Measurements from ENCODE around the gene CXorf58.
"Not testable (repeated sequence)": the region's sequence is repeated elsewhere in the genome, so short reads cannot be mapped to it uniquely, and the experiment has no call there.

CXorf58 gene

GRCh38 chrX:23907498-23908218 is at the start of gene CXorf58, which contains the start of gene APOO:
CXorf58 (plus strand) TSS chrX:23908006; CDS start chrX:23910303, 2,297 bp downstream.
APOO (minus strand) TSS chrX:23907938; CDS start chrX:23907702, 236 bp downstream.
- DNase-seq = peak; percentile 98

GRCh38 chrX:23859238-23859637 is 48.6 kb upstream of the CXorf58 start:
- not testable (repeated sequence) for DNase-seq

GRCh38 chrX:23861215-23861896 is 46.5 kb upstream of the CXorf58 start:
- DNase-seq = no peak

GRCh38 chrX:23861952-23862351 is 45.9 kb upstream of the CXorf58 start:
- DNase-seq = not testable (repeated sequence)

GRCh38 chrX:23864742-23865326 is 43.0 kb upstream of the CXorf58 start:
- no peak for DNase-seq

GRCh38 chrX:23870041-23870440 is 37.8 kb upstream of the CXorf58 start:
- DNase-seq = no peak

- no peak for DNase-seq
These were observed 35.8 kb upstream of the CXorf58 start for GRCh38 chrX:23871905-23872546.

- DNase-seq = no peak
These were observed 28.3 kb upstream of the CXorf58 start for GRCh38 chrX:23879380-23880090.

GRCh38 chrX:23883737-23884354 is 24.0 kb upstream of the CXorf58 start:
- no peak for DNase-seq

- no peak for DNase-seq
These were observed 23.3 kb upstream of the CXorf58 start for GRCh38 chrX:23884427-23885024.

- no peak for DNase-seq
These were observed 22.0 kb upstream of the CXorf58 start for GRCh38 chrX:23885803-23886202.

GRCh38 chrX:23887451-23887850 is 20.4 kb upstream of the CXorf58 start:
- no peak for DNase-seq

GRCh38 chrX:23887918-23888317 is 19.9 kb upstream of the CXorf58 start:
- DNase-seq = no peak

- no peak for DNase-seq
These were observed 18.8 kb upstream of the CXorf58 start for GRCh38 chrX:23888887-23889501.

- no peak for DNase-seq
These were observed 16.9 kb upstream of the CXorf58 start for GRCh38 chrX:23890933-23891332.

GRCh38 chrX:23894993-23895392 is 12.8 kb upstream of the CXorf58 start:
- not testable (repeated sequence) for DNase-seq

- DNase-seq = not testable (repeated sequence)
These were observed 11.3 kb upstream of the CXorf58 start for GRCh38 chrX:23896539-23896938.

- no peak for DNase-seq
These were observed 10.8 kb upstream of the CXorf58 start for GRCh38 chrX:23896981-23897380.

GRCh38 chrX:23898412-23898959 is 9.3 kb upstream of the CXorf58 start:
- no peak for DNase-seq

- DNase-seq = peak; percentile 55
These were observed 7.5 kb upstream of the CXorf58 start for GRCh38 chrX:23900220-23900797.

GRCh38 chrX:23901060-23901459 is 6.7 kb upstream of the CXorf58 start:
- DNase-seq = no peak

Measured in NCI-H82 (cell line).